A172 (cell line): ENCODE data around the gene SLC2A5. TPM values are rescaled to one million over a fixed set of nuclear protein-coding genes. Genes with fewer than 3 reads are reported as not detected.
"Not testable (repeated sequence)": the region's sequence is repeated elsewhere in the genome, so short reads cannot be mapped to it uniquely, and the experiment has no call there.

Source experiments
- DNase-seq: peaks from one replicate; pipeline ENCODE4 v3.0.0-alpha.2; 2015; ENCODE audit warnings: low spot score
- total RNA-seq: library from RNA; depleted of rRNA; stranded (reverse); fragments of >200 nt; shearing (Covaris generic); gene quantifications from 2 replicates; pipeline ENCODE4 v1.2.3, GENCODE V29; 2014; rRNA removed

SLC2A5 gene
- total RNA-seq, result not detected in 2 replicates

GRCh38 chr1:9069326-9070100, at the start of gene SLC2A5:
Gene SLC2A5, minus strand, starts transcription at chr1:9069635. Its CDS starts 99 bp downstream, at chr1:9069536.
- no peak for DNase-seq

- no peak for DNase-seq
These were observed 48.8 kb upstream of the SLC2A5 start for GRCh38 chr1:9118186-9118585.

GRCh38 chr1:9115351-9116205, 46.1 kb upstream of the SLC2A5 start:
- DNase-seq, result no peak

- DNase-seq, result no peak
These were observed 43.8 kb upstream of the SLC2A5 start for GRCh38 chr1:9112961-9113880.

GRCh38 chr1:9111957-9112356, 42.5 kb upstream of the SLC2A5 start:
- no peak for DNase-seq

- DNase-seq, result no peak
These were observed 41.9 kb upstream of the SLC2A5 start for GRCh38 chr1:9111357-9111691.

GRCh38 chr1:9110669-9111356, 41.4 kb upstream of the SLC2A5 start:
- peak; percentile 73 for DNase-seq

- no peak for DNase-seq
These were observed 38.7 kb upstream of the SLC2A5 start for GRCh38 chr1:9108056-9108665.

GRCh38 chr1:9107136-9107535, 37.7 kb upstream of the SLC2A5 start:
- no peak for DNase-seq

GRCh38 chr1:9106286-9106685, 36.9 kb upstream of the SLC2A5 start:
- no peak for DNase-seq

- no peak for DNase-seq
These were observed 36.0 kb upstream of the SLC2A5 start for GRCh38 chr1:9105336-9105867.

- DNase-seq, result peak; percentile 23
These were observed 32.2 kb upstream of the SLC2A5 start for GRCh38 chr1:9101510-9102146.

- DNase-seq, result no peak
These were observed 31.1 kb upstream of the SLC2A5 start for GRCh38 chr1:9100471-9101043.

GRCh38 chr1:9099555-9099954, 30.1 kb upstream of the SLC2A5 start:
- DNase-seq, result no peak

- DNase-seq, result no peak
These were observed 28.7 kb upstream of the SLC2A5 start for GRCh38 chr1:9097947-9098705.

- DNase-seq, result no peak
These were observed 26.4 kb upstream of the SLC2A5 start for GRCh38 chr1:9095818-9096217.

GRCh38 chr1:9093996-9094595, 24.7 kb upstream of the SLC2A5 start:
- DNase-seq, result not testable (repeated sequence)

GRCh38 chr1:9093581-9093980, 24.1 kb upstream of the SLC2A5 start:
- no peak for DNase-seq

- DNase-seq, result no peak
These were observed 23.7 kb upstream of the SLC2A5 start for GRCh38 chr1:9093091-9093490.
